ENCODE measurements around the gene PANK4.
"Not testable (repeated sequence)": the region's sequence is repeated elsewhere in the genome, so short reads cannot be mapped to it uniquely, and the experiment has no call there.

The PANK4 gene

GRCh38 chr1:2556277-2556677, 29.9 kb upstream of the PANK4 start, which contains the start of gene TNFRSF14:
Gene TNFRSF14 (plus strand): TSS chr1:2556371. CDS start chr1:2556665, 294 bp downstream.
- no peak for TF ChIP-seq JUND (IDR thresholded peaks at IDR 0.05; ENCODE audit: low read depth)
- in situ Hi-C loops (cut with HindIII; ENCODE audit: low pct_unique_long_range_greater_than_20kb, low sequenced_read_pairs) = no loop called here
- peak in 1 of 2 experiments; percentile 23 for DNase-seq (ENCODE audit: low read depth in 1 of 2, low spot score in 1 of 2)

GRCh38 chr1:2555634-2556276, 29.4 kb upstream of the PANK4 start:
- DNase-seq (ENCODE audit: low read depth in 1 of 2, low spot score in 1 of 2) = no peak
- no peak for TF ChIP-seq JUND (IDR thresholded peaks at IDR 0.05; ENCODE audit: low read depth)
- in situ Hi-C loops (cut with HindIII; ENCODE audit: low pct_unique_long_range_greater_than_20kb, low sequenced_read_pairs) = no loop called here

- no peak for TF ChIP-seq JUND (IDR thresholded peaks at IDR 0.05; ENCODE audit: low read depth)
- in situ Hi-C loops (cut with HindIII; ENCODE audit: low pct_unique_long_range_greater_than_20kb, low sequenced_read_pairs) = no loop called here
- DNase-seq (ENCODE audit: low read depth in 1 of 2, low spot score in 1 of 2) = no peak
These were observed 28.4 kb upstream of the PANK4 start for GRCh38 chr1:2554621-2555387.

GRCh38 chr1:2553871-2554620, 27.6 kb upstream of the PANK4 start:
- in situ Hi-C loops (cut with HindIII; ENCODE audit: low pct_unique_long_range_greater_than_20kb, low sequenced_read_pairs) = no loop called here
- no peak for TF ChIP-seq JUND (IDR thresholded peaks at IDR 0.05; ENCODE audit: low read depth)
- DNase-seq (ENCODE audit: low read depth in 1 of 2, low spot score in 1 of 2) = no peak

- DNase-seq (ENCODE audit: low read depth in 1 of 2, low spot score in 1 of 2); in situ Hi-C loops (cut with HindIII; ENCODE audit: low pct_unique_long_range_greater_than_20kb, low sequenced_read_pairs): not testable (repeated sequence)
These were observed 26.7 kb upstream of the PANK4 start for GRCh38 chr1:2553076-2553475.

GRCh38 chr1:2552189-2552588, 25.8 kb upstream of the PANK4 start:
- TF ChIP-seq JUND (IDR thresholded peaks at IDR 0.05; ENCODE audit: low read depth) = no peak
- DNase-seq (ENCODE audit: low read depth in 1 of 2, low spot score in 1 of 2) = no peak
- in situ Hi-C loops (cut with HindIII; ENCODE audit: low pct_unique_long_range_greater_than_20kb, low sequenced_read_pairs) = no loop called here

GRCh38 chr1:2551544-2551943, 25.1 kb upstream of the PANK4 start:
- in situ Hi-C loops (cut with HindIII; ENCODE audit: low pct_unique_long_range_greater_than_20kb, low sequenced_read_pairs); DNase-seq (ENCODE audit: low read depth in 1 of 2, low spot score in 1 of 2): not testable (repeated sequence)

- in situ Hi-C loops (cut with HindIII; ENCODE audit: low pct_unique_long_range_greater_than_20kb, low sequenced_read_pairs) = not testable (repeated sequence)
These were observed 24.0 kb upstream of the PANK4 start for GRCh38 chr1:2550309-2550861.

GRCh38 chr1:2549367-2550029, 23.1 kb upstream of the PANK4 start:
- in situ Hi-C loops (cut with HindIII; ENCODE audit: low pct_unique_long_range_greater_than_20kb, low sequenced_read_pairs); DNase-seq (ENCODE audit: low read depth in 1 of 2, low spot score in 1 of 2): not testable (repeated sequence)

More at GRCh38 chr1:2550309-2550861, 24.0 kb upstream of the PANK4 start:
- not testable (repeated sequence) for DNase-seq (ENCODE audit: low read depth in 1 of 2, low spot score in 1 of 2)

GRCh38 chr1:2548068-2548589, 21.7 kb upstream of the PANK4 start:
- DNase-seq (ENCODE audit: low read depth in 1 of 2, low spot score in 1 of 2) = peak; percentile 81 to 88
- in situ Hi-C loops (cut with HindIII; ENCODE audit: low pct_unique_long_range_greater_than_20kb, low sequenced_read_pairs) = no loop called here
- no peak for TF ChIP-seq JUND (IDR thresholded peaks at IDR 0.05; ENCODE audit: low read depth)

GRCh38 chr1:2547210-2548067, 21.0 kb upstream of the PANK4 start:
- no peak for TF ChIP-seq JUND (IDR thresholded peaks at IDR 0.05; ENCODE audit: low read depth)
- in situ Hi-C loops (cut with HindIII; ENCODE audit: low pct_unique_long_range_greater_than_20kb, low sequenced_read_pairs) = no loop called here
- no peak for DNase-seq (ENCODE audit: low read depth in 1 of 2, low spot score in 1 of 2)
